MCF 10A (cell line): ENCODE results near the gene SNTG2. TPM values are rescaled to one million over a fixed set of nuclear protein-coding genes. Genes with fewer than 3 reads are reported as not detected.

Source experiments
- BruUV-seq: library from RNA; stranded (reverse); fragments of 400-500 nt; replicated peaks from 2 replicates; lab custom pipeline; 2021; lab: Mats Ljungman, UMichigan
- CTCF ChIA-PET: fragments of 300-600 bp; sonication (Branson Sonifier 250); formaldehyde crosslinking; extraction: SDS; loops from one replicate; lab custom pipeline; 2021; ENCODE audit warnings: antibody characterized with exemption, inconsistent platforms; lab: Yijun Ruan, JAX
- POLR2A ChIA-PET: fragments of 300-600, 350-650 bp; sonication (Branson Sonifier 250); formaldehyde crosslinking; extraction: SDS; loops from one replicate; lab custom pipeline; 2020; ENCODE audit warnings: antibody characterized with exemption, inconsistent platforms; lab: Yijun Ruan, JAX
- DNase-seq: peaks from one replicate; pipeline ENCODE4 v3.0.0-alpha.2; 2018; ENCODE audit not compliant: unreplicated experiment
- H3K27ac Mint-ChIP-seq: one replicate; pipeline ENCODE4 v1.8.0; 2022; ENCODE audit warnings: mild to moderate bottlenecking, low read depth, mixed read lengths; ENCODE audit not compliant: unreplicated experiment
- H3K27me3 Mint-ChIP-seq: one replicate; pipeline ENCODE4 v1.8.0; 2022; ENCODE audit warnings: mixed read lengths; ENCODE audit not compliant: insufficient read depth, unreplicated experiment
- H3K36me3 Mint-ChIP-seq: one replicate; pipeline ENCODE4 v1.8.0; 2022; ENCODE audit warnings: mild to moderate bottlenecking, moderate library complexity, mixed read lengths; ENCODE audit not compliant: insufficient read depth, unreplicated experiment
- H3K4me1 Mint-ChIP-seq: one replicate; pipeline ENCODE4 v1.8.0; 2022; ENCODE audit warnings: mixed read lengths; ENCODE audit not compliant: insufficient read depth, unreplicated experiment
- H3K4me3 Mint-ChIP-seq: one replicate; pipeline ENCODE4 v1.8.0; 2022; ENCODE audit warnings: mild to moderate bottlenecking, moderate library complexity, mixed read lengths; ENCODE audit not compliant: unreplicated experiment
- H3K9me3 Mint-ChIP-seq: one replicate; pipeline ENCODE4 v1.8.0; 2022; ENCODE audit warnings: mixed read lengths; ENCODE audit not compliant: unreplicated experiment
- intact Hi-C: fragments of 100-400 bp; cut with micrococcal nuclease; formaldehyde crosslinking; loops from 2 replicates; pipeline ENCODE4 v1.14.1; 2022
- total RNA-seq: library from RNA; stranded (reverse); gene quantifications from 2 replicates; pipeline ENCODE4 v1.2.3, GENCODE V29; 2022
- TF ChIP-seq, protein P1 (sequence below): fragments of 200-600 bp; IDR thresholded peaks from one replicate; pipeline ENCODE4 v1.8.0; 2022; ENCODE audit warnings: antibody characterized with exemption, mild to moderate bottlenecking; ENCODE audit not compliant: unreplicated experiment

SNTG2 gene
- total RNA-seq, 1 experiment from 2014 or later = not detected

DNA sequence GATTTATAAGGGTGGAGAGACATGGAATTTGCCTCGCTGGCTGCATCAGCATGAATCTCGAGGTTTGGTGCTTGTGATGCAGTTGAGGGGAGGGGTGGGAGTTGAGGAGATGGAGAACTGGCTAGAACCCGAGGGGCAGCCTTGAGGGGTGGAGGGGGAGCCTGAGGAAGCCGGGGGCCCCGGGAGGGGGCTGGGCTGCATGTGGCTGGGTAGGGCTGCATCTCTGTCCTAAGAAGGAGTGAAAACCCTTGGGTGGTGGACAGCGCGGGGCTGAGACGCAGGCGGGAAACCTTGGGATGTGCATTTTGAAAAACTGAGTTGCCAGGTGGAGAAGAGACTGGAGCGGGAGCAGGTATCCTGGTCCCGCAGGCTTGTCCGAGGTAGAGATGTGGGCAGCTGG lies 64.2 kb downstream of the SNTG2 start:
- DNase-seq = no peak
- H3K27me3 Mint-ChIP-seq = peaks cover 14% of the 10 kb centered on the region
- H3K4me3 Mint-ChIP-seq = no peak overlapping the region
- intact Hi-C loops = no loop called here
- TF ChIP-seq, protein P1, sequence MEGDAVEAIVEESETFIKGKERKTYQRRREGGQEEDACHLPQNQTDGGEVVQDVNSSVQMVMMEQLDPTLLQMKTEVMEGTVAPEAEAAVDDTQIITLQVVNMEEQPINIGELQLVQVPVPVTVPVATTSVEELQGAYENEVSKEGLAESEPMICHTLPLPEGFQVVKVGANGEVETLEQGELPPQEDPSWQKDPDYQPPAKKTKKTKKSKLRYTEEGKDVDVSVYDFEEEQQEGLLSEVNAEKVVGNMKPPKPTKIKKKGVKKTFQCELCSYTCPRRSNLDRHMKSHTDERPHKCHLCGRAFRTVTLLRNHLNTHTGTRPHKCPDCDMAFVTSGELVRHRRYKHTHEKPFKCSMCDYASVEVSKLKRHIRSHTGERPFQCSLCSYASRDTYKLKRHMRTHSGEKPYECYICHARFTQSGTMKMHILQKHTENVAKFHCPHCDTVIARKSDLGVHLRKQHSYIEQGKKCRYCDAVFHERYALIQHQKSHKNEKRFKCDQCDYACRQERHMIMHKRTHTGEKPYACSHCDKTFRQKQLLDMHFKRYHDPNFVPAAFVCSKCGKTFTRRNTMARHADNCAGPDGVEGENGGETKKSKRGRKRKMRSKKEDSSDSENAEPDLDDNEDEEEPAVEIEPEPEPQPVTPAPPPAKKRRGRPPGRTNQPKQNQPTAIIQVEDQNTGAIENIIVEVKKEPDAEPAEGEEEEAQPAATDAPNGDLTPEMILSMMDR = no peak
- H3K27ac Mint-ChIP-seq = no peak overlapping the region
- ChIA-PET POLR2A (no interaction called here), CTCF (no interaction called here)
- H3K4me1 Mint-ChIP-seq = peaks cover 9% of the 10 kb centered on the region
- BruUV-seq = no TSS peak
- H3K9me3 Mint-ChIP-seq = no peaks in the 10 kb centered on the region
- H3K36me3 Mint-ChIP-seq = no peaks in the 10 kb centered on the region

DNA sequence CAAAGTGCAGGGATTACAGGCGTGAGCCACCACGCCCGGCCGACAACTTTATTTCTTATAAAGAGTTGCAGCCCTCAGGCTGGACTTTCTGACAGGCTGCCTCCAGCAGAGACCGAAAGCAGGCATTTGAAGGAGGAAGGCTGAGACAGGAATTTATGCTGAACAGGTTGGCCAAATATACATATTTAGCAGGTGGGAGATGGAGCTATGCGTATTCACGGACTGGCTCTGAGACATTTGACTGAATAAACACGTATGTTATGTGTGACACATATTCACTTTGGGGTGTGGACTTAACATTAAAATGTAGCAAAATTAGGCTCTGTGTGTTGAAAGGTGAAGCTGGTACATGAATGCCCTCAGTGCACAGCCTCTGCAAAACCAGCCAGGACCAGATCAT lies 65.9 kb downstream of the SNTG2 start:
- intact Hi-C loops = no loop called here
- CTCF ChIA-PET = interaction anchor here (0.7 kb wide), 1 partner anchor 210 kb away, joined by 3 read pairs; no protein-coding TSS in a partner anchor

DNA sequence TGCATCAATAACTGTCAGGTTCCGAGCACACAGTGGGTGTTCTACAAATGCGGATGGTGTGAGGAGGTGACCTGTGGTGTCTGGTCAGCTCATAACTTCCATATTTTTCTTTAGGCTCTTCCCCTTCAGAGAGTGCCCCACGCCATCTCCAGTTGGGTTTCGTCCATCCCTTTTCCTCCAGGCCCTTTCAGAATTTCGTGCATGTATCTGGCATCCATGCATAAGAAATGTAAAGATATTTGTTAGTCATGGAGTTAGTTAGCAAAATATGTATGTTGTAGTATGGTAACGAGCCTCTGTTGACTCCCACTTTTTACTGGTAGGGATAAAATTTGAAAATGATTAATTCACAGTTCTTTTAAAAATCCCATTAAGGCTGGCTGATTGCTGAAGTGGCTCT lies 67.2 kb downstream of the SNTG2 start:
- POLR2A ChIA-PET = no interaction called here
- intact Hi-C loops = no loop called here
- CTCF ChIA-PET = interaction anchor here (1.1 kb wide), 1 partner anchor 63 kb away, joined by 3 read pairs; no protein-coding TSS in a partner anchor

More for the DNA sequence above, 65.9 kb downstream of the SNTG2 start:
- H3K9me3 Mint-ChIP-seq = no peaks in the 10 kb centered on the region
- H3K27ac Mint-ChIP-seq = no peak overlapping the region
- peaks cover 14% of the 10 kb centered on the region for H3K27me3 Mint-ChIP-seq
- no peaks in the 10 kb centered on the region for H3K36me3 Mint-ChIP-seq
- no peak for DNase-seq
- no peaks in the 10 kb centered on the region for H3K4me1 Mint-ChIP-seq
- POLR2A ChIA-PET = no interaction called here
- no TSS peak for BruUV-seq
- no peak overlapping the region for H3K4me3 Mint-ChIP-seq
- TF ChIP-seq, protein P1 = no peak

DNA sequence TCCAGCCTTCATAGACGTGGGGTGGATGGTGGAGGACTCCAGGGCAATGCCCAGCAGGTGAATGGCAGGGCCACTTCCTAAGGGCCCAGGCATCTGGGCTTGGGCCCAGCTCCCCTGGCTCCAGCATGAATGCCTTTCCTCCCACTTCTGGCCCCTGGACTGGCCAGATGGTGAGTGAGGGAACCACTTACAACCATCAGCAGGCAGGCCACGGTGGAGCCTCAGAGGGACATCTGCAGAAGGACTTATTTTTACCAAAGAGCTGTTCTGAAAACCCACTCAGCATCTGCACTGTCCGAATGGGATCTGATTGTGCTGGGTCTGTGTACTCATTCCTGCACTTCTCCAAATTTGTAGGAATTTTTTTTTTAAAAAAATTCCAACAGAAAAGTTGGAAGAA lies 69.6 kb downstream of the SNTG2 start:
- CTCF ChIA-PET = interaction anchor here (0.9 kb wide), 1 partner anchor 66 kb away, joined by 3 read pairs; no protein-coding TSS in a partner anchor
- Mint-ChIP-seq H3K4me3 (no peak overlapping the region), H3K27ac (no peak overlapping the region)

More for the DNA sequence above, 67.2 kb downstream of the SNTG2 start:
- no peak overlapping the region for H3K27ac Mint-ChIP-seq
- H3K27me3 Mint-ChIP-seq = peaks cover 14% of the 10 kb centered on the region
- H3K4me3 Mint-ChIP-seq = no peak overlapping the region
- DNase-seq = no peak
- no peaks in the 10 kb centered on the region for H3K4me1 Mint-ChIP-seq
- TF ChIP-seq, protein P1 = no peak
- BruUV-seq = no TSS peak
- H3K9me3 Mint-ChIP-seq = no peaks in the 10 kb centered on the region
- H3K36me3 Mint-ChIP-seq = no peaks in the 10 kb centered on the region

More for the DNA sequence above, 69.6 kb downstream of the SNTG2 start:
- no peaks in the 10 kb centered on the region for H3K27me3 Mint-ChIP-seq
- peaks cover 6% of the 10 kb centered on the region for H3K4me1 Mint-ChIP-seq
- TF ChIP-seq, protein P1 = no peak
- no peak for DNase-seq
- intact Hi-C loops = no loop called here
- POLR2A ChIA-PET = no interaction called here
- no peaks in the 10 kb centered on the region for H3K9me3 Mint-ChIP-seq
- BruUV-seq = no TSS peak
- H3K36me3 Mint-ChIP-seq = no peaks in the 10 kb centered on the region
